Keratinocyte (primary cell): ENCODE measurements around the gene COX4I2.

Experiments
- EZH2 ChIP-seq: IDR thresholded peaks from one replicate; pipeline ENCODE4 v1.6.1; 2012; ENCODE audit warnings: inconsistent platforms, mild to moderate bottlenecking, low read length, moderate library complexity
- TF ChIP-seq, protein P1 (sequence below), 3 experiments: IDR thresholded peaks in 1 of 3; conservative IDR thresholded peaks in 1 of 3; optimal IDR thresholded peaks in 1 of 3; 2 replicates in 2 of 3; 3 replicates in 1 of 3; pipeline versions ENCODE3 to v1.5.1; 2011; ENCODE audit warnings: low read length in 3 of 3, mild to moderate bottlenecking in 3 of 3, moderate library complexity in 2 of 3, control low read depth in 1 of 3, inconsistent platforms in 1 of 3; ENCODE audit not compliant: insufficient read depth in 2 of 3; ENCODE audit errors: extremely low read depth in 1 of 3

DNA sequence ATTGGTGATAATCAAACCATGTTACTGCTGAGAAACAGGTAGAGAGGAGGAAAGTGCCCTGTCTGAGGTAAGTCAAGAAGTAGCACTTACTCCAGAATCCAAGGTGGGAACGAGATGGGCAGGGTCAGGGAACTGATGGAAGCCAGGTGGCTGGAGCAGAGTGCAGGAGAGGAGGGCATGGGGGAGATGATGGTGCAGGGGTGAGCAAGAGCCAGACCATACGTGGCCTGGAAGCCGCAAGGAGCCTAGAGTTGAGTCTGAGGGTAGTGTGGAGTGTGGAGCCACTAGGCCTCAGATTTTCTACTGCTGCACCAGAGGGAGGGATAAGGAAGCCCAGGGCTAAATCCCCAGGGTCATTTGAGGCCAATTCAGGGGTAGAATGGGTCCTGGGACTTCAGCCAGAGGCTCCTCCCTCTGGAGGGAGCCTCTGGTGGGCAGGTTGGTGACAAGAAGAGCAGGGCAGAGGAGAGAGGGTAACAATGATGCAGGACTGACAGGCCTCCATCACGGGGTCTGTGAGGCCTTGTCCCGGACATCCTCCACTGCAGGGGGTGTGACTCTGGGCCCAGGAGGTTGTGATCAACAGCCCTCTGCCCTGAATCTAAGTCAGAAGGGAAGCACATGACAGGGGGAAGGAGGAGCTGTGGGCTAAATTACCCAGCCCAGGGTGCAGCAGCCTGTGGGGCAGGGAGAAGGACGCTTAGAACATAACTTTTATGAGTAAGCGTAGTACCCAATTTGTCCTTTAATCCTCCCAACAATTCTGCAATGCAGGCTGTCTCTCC is 28.7 kb downstream of the COX4I2 start:
- TF ChIP-seq, protein P1, sequence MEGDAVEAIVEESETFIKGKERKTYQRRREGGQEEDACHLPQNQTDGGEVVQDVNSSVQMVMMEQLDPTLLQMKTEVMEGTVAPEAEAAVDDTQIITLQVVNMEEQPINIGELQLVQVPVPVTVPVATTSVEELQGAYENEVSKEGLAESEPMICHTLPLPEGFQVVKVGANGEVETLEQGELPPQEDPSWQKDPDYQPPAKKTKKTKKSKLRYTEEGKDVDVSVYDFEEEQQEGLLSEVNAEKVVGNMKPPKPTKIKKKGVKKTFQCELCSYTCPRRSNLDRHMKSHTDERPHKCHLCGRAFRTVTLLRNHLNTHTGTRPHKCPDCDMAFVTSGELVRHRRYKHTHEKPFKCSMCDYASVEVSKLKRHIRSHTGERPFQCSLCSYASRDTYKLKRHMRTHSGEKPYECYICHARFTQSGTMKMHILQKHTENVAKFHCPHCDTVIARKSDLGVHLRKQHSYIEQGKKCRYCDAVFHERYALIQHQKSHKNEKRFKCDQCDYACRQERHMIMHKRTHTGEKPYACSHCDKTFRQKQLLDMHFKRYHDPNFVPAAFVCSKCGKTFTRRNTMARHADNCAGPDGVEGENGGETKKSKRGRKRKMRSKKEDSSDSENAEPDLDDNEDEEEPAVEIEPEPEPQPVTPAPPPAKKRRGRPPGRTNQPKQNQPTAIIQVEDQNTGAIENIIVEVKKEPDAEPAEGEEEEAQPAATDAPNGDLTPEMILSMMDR (optimal IDR thresholded peaks at IDR 0.05 in 1 of 3, IDR thresholded peaks at IDR 0.05 in 1 of 3, conservative IDR thresholded peaks at IDR 0.05 in 1 of 3; ENCODE audit: extremely low read depth in 1 of 3, insufficient read depth in 2 of 3, low read length in 3 of 3) = no peak
- TF ChIP-seq EZH2 = no peak
